Measurements from ENCODE around the gene CDKL5.
"Not testable (repeated sequence)": the region's sequence is repeated elsewhere in the genome, so short reads cannot be mapped to it uniquely, and the experiment has no call there.

CDKL5 gene

GRCh38 chrX:18575744-18576143 lies 150.3 kb downstream of the CDKL5 start:
- DNase-seq: no peak

DNA sequence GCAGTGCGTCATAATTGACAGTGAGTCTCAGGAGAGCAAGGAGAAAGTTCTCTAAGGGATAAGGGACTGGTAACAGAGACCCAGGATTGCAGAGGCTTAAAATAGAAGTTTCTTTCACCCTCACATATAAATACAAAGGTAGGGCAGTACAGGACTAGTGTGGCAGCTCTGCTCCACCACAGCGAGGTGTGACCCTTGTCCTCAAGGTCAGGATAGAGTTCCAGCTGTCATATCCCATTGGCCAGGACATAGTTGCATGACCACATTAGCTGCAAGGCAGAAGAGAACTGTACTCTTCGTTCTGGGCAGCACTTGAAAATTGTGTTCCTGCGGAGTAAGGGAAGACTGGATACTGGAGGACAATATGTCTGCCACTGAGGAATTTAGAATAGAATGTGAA lies 152.0 kb downstream of the CDKL5 start:
- DNase-seq: no peak

DNA sequence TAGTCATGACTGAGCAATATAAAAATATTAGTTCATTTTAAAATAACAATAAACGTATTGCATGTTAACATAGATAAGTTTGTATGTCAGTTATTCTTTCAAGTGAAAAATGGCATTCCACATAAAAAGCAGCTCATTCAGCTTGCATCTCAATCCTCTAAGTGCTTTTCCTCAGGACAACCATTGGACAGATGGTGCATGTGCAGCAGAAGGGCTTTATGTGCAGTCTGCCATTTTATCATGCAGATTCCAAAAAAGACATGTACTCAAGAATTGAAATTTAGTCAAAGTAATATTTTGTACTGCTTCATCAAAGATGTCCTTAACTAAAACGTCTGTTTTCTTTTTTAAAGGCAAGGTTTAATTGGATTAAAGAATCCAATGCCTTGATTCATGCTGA lies 153.1 kb downstream of the CDKL5 start:
- DNase-seq: no peak

DNA sequence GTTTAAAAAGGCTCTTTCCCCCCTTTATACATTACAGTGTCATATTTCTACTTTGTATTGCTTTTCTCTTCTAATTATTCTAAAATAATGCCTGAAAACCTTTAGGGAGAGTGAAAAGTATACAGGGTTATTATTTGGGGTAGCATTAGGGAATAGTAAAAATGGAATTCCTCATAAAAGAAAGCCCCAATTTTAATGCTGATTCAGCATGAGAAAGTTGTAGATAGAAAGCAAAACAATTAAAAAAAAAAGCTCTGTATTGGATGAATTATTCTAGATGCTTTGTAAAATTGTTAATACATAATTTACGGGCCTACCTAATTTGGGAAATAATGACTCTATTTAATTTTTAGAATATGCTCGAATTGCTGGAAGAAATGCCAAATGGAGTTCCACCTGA lies 154.1 kb downstream of the CDKL5 start:
- DNase-seq: no peak

DNA sequence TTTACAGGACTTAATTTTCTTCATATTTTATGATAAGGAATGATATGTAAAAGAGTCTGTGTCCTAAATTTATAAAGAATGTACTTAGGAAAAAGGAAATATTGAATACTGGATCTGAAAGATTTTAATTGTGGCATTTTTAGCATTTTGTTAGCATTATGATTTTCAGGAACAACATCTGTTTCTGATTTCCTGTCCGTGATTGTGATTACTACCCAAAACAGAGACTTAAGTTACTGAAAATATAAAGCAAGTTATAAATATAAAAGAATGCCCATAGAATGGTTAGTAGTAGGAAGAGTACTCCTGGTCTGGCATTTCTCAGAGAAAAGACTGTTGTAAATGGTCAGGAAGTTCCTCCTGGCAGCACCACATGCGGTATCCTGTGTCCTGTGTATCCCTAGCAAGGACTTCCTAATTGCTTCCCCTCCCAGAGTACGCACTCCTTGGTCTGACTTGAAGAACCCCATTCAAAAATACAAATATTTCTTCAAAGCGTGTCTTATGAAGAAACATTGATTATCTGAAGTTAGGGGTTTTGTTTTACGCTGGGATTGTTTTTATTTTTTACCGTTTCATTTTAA lies 157.6 kb downstream of the CDKL5 start:
- no peak for DNase-seq

- not testable (repeated sequence) for DNase-seq
These were observed 163.9 kb downstream of the CDKL5 start for GRCh38 chrX:18589292-18589691.

DNA sequence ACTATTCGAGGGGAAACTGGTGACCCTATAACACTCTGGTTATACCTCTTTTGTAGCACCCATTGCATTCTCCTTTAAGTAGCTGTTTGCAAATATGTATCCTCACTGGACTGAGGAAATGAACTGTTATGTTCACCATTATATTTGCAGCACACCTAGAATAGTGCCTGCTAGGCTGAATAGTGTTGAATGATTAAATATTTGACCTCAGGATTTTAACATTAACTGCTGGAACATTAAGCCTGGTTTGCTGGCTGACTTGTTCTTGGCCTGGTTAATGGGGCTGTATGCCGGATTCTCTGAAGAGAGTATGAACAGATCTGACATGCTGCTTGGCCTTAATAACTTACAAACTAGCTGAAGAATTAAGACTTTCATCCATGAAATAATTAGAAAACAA lies 166.4 kb downstream of the CDKL5 start:
- no peak for DNase-seq

GRCh38 chrX:18594079-18594478 lies 168.7 kb downstream of the CDKL5 start:
- DNase-seq: no peak

DNA sequence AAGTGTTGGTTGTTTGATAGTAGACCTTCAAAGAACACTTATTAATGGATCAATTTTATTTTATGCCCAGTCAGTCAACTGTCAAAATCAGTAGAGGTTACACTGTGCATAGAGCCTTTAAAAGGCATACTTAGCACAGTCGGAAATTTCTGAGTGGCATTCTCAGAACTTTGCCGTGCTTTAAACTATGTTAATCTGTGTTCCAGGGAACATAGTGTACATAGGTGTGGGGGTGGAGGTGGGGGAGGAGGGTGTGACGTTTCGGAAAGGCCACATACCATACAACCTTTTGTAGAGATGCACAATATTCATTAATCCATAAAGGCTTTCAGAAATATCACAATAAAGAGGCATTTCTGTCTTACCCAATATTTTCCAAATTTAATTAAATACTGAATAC lies 170.7 kb downstream of the CDKL5 start:
- DNase-seq: no peak

DNA sequence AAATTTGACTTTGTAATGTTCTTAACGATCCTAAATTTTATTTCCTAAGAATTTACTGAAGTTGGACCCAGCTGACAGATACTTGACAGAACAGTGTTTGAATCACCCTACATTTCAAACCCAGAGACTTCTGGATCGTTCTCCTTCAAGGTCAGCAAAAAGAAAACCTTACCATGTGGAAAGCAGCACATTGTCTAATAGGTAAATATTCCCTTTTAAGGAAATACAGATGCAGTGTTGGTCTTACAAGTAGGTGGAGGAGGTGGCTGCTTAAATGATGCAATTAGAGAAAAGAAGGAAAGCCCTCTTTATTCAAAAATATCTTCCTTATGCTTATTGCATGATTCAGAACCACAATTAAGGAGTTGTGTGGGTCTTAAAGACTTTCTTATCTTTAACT lies 173.0 kb downstream of the CDKL5 start:
- DNase-seq: no peak

- no peak for DNase-seq
These were observed 182.6 kb downstream of the CDKL5 start for GRCh38 chrX:18607966-18608365.

- DNase-seq: no peak
These were observed 188.7 kb downstream of the CDKL5 start for GRCh38 chrX:18613930-18614639.

GRCh38 chrX:18616688-18617406 lies 191.4 kb downstream of the CDKL5 start:
- peak; percentile 4 for DNase-seq

DNA sequence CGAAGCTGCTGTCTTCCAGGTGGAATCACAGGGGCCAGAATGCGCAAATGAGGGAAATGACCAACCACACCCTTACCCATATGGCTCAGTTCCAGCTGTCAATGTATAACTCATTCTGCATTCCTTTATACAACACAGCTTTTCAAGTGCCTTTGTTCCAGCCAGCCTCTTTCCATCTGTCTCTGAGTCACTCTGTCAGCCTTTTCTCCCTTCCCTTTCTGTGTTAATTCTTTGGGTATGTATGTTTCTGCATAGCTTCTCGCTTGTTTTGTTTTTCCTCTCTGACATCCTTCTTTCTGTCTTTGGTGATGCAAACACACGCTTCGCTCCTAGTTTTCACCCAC lies 192.0 kb downstream of the CDKL5 start:
- peak; percentile 4 for DNase-seq

DNA sequence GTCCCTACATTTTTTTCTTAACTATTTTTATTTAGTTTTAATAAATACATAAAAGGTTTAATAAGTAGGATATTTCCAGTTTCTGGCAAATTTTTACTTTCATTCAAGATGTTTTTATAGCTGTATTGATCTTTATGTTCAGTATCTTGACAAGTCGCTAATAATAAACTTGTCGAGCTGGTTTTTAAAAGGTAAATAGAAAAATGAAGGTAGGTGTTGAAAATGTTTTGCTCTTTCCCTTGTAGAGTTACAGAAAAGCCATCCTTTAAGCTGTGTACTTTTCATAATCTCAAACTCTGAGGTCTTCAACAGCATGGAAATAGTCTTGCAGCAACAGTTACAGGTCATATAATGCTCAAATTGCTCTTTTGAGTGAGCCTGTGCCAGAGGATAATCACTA lies 193.9 kb downstream of the CDKL5 start:
- DNase-seq: no peak

- no peak for DNase-seq
These were observed 194.9 kb downstream of the CDKL5 start for GRCh38 chrX:18620349-18620748.

- no peak for DNase-seq
These were observed 199.2 kb downstream of the CDKL5 start for GRCh38 chrX:18624599-18624998.

GRCh38 chrX:18630934-18631333 lies 205.5 kb downstream of the CDKL5 start:
- no peak for DNase-seq

GRCh38 chrX:18638398-18638797 lies 213.0 kb downstream of the CDKL5 start:
- no peak for DNase-seq

DNA sequence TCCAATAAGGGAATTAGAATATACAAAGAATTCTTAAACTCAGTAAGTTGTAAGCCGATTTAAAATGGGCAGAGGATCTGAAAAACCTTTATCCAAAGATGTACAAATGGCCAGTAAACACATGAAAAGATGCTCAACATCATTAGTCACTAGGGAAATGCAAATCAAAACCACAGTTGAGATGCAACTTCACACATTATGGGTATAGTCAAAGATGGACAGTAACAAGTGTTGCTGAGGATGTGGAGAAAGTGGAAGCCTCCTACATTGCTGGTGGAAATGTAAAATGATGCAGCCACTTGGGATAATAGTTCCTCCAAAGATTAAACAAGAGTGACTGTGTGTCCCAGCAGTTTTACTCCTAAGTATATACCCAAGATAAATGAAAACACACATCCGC lies 213.9 kb downstream of the CDKL5 start:
- DNase-seq: no peak

- no peak for DNase-seq
These were observed 215.3 kb downstream of the CDKL5 start for GRCh38 chrX:18640686-18641085.

DNA sequence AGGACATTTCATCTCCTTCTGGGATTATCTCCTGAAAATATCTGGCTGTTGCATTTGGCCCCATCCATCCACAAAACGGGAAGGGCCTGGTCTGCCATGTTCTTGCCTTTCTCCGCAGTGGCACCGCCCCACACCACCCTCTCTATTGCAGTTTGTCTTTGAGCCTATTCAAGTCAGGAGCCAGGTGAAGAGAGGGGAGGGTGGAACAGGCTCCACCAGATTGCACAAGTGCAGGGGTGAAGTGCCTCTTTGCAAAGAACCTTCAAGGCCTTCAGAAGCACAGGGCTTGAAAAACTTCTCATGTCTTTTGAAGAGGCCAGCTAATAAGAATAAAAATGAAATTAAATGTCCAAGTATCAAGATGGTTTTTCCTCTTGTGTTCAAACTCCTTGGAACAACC lies 217.8 kb downstream of the CDKL5 start:
- no peak for DNase-seq

- DNase-seq: no peak
These were observed 218.4 kb downstream of the CDKL5 start for GRCh38 chrX:18643853-18644252.

GRCh38 chrX:18647621-18648020 lies 222.2 kb downstream of the CDKL5 start:
- DNase-seq: no peak

All from right kidney (tissue), 1 donor.